CMK (cell line): Measurements from ENCODE around the gene GDF7.

ENCODE experiments used
- DNase-seq: peaks from one replicate; pipeline ENCODE4 v3.0.0-alpha.2; 2010; ENCODE audit warnings: low read depth

The GDF7 gene

DNA sequence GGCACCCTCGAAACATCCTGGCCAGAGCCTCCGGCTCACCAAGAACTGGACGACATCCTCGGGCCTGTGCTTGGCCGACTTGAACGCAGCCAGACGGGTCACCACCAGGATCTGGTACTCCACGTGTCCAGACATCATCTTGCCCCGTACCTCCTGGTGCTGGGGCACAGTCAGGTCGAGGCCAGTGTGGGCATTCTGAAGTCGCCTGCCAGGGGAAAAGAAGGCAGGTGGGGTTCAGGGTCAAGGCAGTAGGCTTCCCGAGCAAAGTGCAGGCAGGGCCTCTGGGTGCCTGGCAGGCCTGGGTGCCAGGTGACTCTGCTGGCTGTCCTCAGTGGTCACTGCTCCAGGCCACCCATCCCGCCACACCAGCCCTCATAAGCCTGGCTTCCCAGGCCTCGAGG, 21.6 kb upstream of the GDF7 start:
- DNase-seq: no peak

DNA sequence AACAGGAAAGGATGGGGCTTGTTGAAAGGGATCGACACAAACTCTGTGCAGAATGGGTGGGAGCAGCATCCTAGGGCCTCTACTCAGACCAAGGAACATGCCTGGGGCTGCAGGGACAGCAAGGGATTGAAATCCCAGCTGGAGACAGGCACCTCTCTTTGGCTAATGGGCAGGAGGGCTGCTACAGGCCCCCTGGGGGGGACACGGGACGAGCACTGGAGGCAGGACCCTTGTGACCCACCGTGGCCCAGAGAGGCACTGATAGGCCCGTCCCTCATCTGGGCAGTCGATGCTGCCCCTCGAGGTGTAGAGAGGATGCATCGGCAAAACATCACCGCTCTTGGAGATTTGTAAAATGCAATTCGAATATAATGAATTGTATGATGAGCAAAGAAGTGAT, 21.2 kb upstream of the GDF7 start:
- no peak for DNase-seq

- no peak for DNase-seq
Observed at GRCh38 chr2:20646446-20646845, 20.5 kb upstream of the GDF7 start.

DNA sequence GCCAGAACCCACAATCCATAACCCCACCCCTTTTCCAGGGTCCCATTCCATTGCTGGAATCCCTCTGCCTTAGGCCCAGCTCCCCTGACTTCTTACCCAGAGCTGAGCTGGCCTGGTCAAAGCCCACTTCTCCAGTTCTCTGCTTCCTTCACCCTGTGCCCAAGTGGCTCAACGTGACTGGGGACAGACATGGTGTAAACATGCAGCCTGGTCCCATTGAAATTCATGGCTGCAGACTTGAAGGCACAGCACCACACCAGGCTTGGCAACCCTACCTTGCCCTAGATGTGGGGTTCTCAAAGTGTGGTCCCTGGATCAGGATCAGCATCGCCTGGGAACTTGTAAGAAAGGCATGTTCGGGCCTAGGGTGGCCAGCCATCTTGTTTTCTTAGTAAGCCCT, 19.7 kb upstream of the GDF7 start:
- no peak for DNase-seq

DNA sequence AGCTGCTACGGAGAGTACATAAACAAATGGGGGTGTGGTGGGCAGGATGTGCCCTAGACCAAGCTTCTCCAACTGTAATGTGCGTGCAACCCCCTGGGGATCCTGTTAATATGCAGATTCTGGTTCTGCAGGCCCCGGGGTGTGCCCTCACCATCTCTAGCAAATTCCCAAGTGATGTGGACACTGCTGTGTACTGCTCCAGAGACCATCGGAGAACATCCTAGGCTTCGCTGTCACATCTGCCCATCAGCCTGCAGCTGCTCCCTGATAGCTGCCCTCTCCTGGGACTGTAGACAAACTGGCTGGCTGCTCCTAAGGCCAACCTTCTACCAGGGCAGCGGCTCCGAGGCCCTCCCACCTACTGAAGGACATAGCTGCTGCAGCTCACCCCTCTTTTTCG, 19.2 kb upstream of the GDF7 start:
- DNase-seq: no peak

- no peak for DNase-seq
Observed at GRCh38 chr2:20648206-20648605, 18.7 kb upstream of the GDF7 start.

DNA sequence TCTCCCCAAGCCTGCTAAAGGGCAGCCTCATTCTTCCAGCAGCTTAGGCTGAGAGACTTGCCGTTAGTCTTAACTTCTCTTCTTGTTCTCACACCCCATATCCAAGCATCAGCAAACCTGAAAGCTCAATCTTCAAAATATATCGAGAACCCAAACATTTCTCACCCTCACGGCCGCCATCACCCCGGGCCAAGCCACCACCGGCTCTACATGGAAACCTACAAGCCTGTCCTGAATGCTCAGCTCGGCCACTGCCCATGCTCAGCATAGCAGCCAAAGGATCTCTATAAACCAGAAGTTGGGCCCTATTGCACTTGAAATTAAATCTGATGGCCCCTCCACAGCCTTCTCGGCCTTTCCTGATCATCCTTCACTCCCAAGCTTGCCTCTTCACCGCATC, 18.1 kb upstream of the GDF7 start:
- DNase-seq: no peak

- no peak for DNase-seq
Observed at GRCh38 chr2:20649576-20649975, 17.4 kb upstream of the GDF7 start.

DNA sequence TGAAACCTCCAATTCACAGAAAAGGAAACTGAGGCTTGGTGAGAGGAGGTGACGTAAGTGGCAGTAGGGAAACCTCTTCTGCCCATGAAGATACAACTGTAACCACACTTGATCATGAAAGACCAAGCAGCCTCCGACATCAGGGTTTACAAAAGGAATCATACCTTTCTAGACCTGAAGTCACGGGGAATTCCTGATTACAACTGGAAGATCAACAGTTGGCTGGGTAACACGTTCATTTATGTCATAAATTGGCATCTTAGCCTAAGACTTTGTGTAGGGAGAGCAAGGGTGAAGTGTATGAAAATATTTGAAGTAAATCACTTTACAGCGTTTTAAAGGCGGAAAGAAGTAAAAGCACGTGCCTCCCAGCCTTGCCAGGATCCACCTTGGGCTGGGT, 17.0 kb upstream of the GDF7 start:
- no peak for DNase-seq

DNA sequence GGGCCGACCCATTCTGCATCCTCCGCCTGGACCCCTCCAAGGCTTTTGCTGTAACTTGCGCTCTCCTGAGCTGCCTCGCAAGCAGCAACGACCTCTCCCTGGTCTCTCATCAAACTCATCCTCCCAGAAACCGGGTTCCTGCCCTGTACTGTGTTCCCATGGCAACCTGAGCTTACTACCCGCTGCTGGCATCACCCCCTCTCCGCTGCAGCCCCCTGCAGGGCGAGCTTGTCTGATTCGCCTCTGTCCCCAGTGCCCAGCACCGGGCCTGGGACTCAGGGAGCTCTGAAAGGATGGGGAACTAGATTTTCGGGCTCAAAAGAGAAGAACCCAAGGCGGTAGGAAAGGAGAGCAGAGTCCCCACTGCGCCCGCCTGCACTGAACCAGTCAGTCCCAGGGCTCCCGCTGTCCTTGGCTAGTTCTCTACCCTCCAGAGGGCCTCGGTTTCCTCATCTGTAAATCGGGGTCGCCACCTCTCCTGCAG, 16.5 kb upstream of the GDF7 start:
- DNase-seq: no peak

DNA sequence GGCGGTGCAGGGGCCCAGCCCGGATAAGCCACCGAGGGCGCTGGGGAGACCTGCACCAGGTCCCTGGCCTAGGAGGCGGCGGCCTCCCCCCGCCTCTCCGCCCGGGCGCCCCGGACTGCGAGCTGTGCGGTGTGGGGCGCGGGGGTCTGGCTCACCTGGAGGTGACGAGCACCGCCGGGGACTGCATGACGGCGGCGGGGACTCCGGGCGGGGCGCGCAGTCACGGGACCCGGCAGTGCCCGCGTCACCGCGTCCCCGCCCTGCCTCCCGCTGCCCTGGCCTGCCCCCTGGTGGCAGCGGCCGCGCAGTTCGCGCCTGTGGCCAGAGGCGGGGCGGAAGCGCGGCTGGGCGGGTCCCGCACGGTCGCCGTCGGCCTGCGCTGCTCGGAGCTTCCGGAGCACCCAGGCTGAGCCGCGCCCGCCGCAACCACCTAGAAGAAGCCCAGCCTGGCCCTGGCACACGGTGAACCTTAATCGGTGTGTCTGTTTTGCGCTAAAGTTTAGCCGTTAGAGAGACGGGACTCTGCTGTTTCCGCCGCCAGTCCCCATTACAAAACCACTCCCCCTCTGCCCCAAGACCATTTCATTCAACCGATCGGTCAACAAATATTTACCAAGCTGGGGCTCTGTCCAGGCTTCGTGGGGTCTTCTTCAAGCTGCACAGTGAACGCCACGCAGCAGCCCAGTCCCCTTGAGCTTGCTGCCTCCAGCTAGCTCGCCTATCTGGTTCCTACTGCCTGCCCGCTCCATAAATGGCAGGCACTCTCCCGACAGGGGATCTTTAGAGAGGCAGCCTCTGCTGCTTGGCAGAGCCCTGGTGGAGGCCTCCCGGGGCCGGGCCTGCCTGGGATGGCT, 15.8 kb upstream of the GDF7 start, which contains the start of gene HS1BP3:
Gene HS1BP3, minus strand, starts transcription at position 222 of the 854 bp plus-strand sequence. Its CDS starts 35 bp downstream, at position 187.
- peak; percentile 72 for DNase-seq

GRCh38 chr2:20651731-20652099, 15.2 kb upstream of the GDF7 start:
- no peak for DNase-seq

GRCh38 chr2:20652141-20652540, 14.8 kb upstream of the GDF7 start:
- DNase-seq: no peak

GRCh38 chr2:20652673-20653575, 14.0 kb upstream of the GDF7 start:
- DNase-seq: no peak

- no peak for DNase-seq
Observed at GRCh38 chr2:20653695-20654534, 13.0 kb upstream of the GDF7 start.

DNA sequence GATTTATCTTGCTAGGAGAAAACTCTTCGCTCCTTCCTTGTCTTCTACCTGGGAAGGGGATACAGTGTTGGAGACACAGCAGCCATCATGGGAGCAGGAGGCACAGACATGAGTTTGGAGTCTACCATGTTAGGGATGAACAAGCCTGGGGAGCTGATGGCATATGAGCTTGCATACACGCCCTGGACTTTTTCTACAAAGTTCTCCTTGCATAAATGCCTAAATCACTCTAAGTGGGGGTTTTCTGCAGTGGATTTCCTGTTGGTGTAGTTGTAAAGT, 12.5 kb upstream of the GDF7 start:
- no peak for DNase-seq

- DNase-seq: no peak
Observed at GRCh38 chr2:20656561-20656960, 10.4 kb upstream of the GDF7 start.

DNA sequence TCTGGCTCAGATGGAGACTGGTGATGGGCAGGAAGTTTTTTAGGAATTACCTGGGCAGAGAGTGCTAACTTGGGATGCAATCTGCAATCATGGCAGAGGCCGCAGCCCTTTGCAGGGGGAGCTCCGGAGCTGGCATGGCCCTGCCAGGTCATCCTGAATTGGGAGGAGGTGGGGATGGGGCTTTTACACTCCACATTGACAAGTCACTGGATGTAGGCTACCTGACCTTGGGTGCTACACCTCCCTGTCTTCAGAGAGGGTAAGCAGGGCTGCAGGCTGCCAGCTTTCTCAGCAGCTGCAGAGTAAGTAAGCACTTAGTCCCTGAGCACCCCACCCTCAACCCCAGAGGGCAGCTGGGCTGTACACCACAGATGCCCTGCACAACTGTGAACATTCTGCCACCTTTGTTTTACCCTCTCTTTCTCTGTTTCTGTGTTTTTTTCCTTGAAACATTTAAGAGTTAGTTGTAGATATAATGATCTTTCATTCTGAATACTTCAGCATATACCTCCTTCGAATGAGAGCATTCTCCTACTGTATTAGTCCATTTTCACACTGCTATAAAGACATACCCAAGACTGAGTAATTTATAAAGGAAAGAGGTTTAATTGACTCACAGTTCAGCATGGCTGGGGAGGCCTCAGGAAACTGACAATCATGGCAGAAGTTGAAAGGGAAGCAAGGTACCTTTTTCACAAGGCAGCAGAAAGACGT, 9.3 kb upstream of the GDF7 start:
- DNase-seq: no peak

DNA sequence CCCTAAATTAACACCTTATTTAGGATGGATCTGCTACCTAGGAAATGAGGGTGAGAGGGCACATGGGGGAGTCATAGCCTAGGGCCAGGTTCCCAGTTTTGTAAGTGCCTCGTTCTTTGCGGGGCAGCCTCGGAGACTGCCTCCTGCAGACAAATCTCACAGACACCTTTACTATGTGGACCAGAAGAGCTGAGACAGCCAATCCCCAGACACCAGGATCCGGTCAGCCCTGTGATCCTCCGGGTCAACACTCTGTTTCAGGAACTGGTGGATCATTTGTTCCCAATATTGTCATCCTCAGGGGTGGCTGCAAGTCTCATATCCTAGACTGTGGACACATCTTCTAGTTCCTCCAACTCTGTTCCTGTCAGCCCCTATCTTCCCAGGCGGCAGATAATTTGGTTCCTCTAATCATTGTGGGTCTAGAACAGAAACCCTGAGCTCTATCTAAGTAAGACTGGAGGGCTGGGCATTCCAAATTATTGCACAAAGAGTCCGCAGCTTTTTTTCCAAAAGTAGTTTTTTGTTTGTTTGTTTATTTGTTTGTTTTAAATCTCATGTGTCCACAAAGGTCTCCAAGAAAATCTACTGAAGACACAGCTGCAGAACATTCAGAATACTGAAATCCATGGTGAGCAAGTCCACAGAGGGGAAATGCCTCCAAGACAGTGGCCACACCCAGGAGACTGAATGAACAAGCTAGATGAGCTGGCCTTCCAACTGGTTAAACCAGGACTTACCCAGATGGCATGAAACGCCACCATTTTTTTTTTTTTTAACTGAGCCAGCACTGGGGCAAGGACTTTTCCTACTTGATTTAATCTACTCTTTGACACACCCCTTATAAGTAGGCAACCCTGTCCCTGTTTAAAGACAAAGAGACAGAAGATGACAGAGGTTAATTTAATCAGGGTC, 6.2 kb upstream of the GDF7 start:
- DNase-seq: no peak
